Osteoblast (primary cell): ENCODE results near the gene SECTM1. TPM values are rescaled to one million over a fixed set of nuclear protein-coding genes. Genes with fewer than 3 reads are reported as not detected.
A peak's percentile ranks its signal among the peaks of the same experiment; 100 is the strongest.

Source experiments
- DNase-seq: peaks from one replicate; pipeline ENCODE4 v3.0.0; 2011; ENCODE audit warnings: low spot score, mixed read lengths; ENCODE audit not compliant: insufficient read length; ENCODE audit errors: missing footprints
- H2AFZ ChIP-seq: 2 replicates; pipeline ENCODE4 v1.6.0; 2011; ENCODE audit warnings: mild to moderate bottlenecking, low read length
- H3K27ac ChIP-seq: 2 replicates; pipeline ENCODE4 v1.5.1; 2011; ENCODE audit warnings: mild to moderate bottlenecking, low read depth, low read length, moderate library complexity
- H3K27me3 ChIP-seq: 2 replicates; pipeline ENCODE4 v1.6.0; 2012; ENCODE audit warnings: mild to moderate bottlenecking, control low read depth, inconsistent platforms, low read length, moderate library complexity; ENCODE audit not compliant: insufficient read depth
- H3K36me3 ChIP-seq: 2 replicates; pipeline ENCODE4 v1.5.1; 2011; ENCODE audit warnings: mild to moderate bottlenecking, low read length, control low read depth, moderate library complexity; ENCODE audit not compliant: insufficient read depth
- H3K4me1 ChIP-seq: 2 replicates; pipeline ENCODE4 v1.5.1; 2011; ENCODE audit warnings: mild to moderate bottlenecking, low read length, control low read depth, moderate library complexity; ENCODE audit not compliant: insufficient read depth
- H3K4me2 ChIP-seq: 2 replicates; pipeline ENCODE4 v1.6.0; 2011; ENCODE audit warnings: mild to moderate bottlenecking, low read length; ENCODE audit not compliant: insufficient read depth
- H3K4me3 ChIP-seq: fragments of 200-600 bp; sonication (generic); 3 replicates; pipeline ENCODE4 v1.5.1; 2012; ENCODE audit warnings: mild to moderate bottlenecking, low read length, inconsistent platforms; ENCODE audit not compliant: insufficient read depth
- H3K79me2 ChIP-seq: 2 replicates; pipeline ENCODE4 v1.6.0; 2012; ENCODE audit warnings: mild to moderate bottlenecking, low read length, control low read depth, inconsistent platforms; ENCODE audit not compliant: insufficient read depth
- H3K9me3 ChIP-seq: 2 replicates; pipeline ENCODE4 v1.5.1; 2011; ENCODE audit warnings: low read depth, low read length, control low read depth
- H4K20me1 ChIP-seq: 2 replicates; pipeline ENCODE4 v1.6.0; 2012; ENCODE audit warnings: mild to moderate bottlenecking, low read length, control low read depth; ENCODE audit not compliant: insufficient read depth
- CTCF ChIP-seq: IDR thresholded peaks from 2 replicates; pipeline ENCODE4 v1.5.1; 2011; ENCODE audit warnings: mild to moderate bottlenecking, low read depth, low read length, moderate library complexity; ENCODE audit errors: extremely low read depth
- total RNA-seq: library from RNA; depleted of rRNA; stranded (reverse); fragments of >200 nt; gene quantifications from 2 replicates; pipeline ENCODE4 v1.2.3, GENCODE V29; 2012

Gene SECTM1
- total RNA-seq, 1 donor, result 5.8 TPM

GRCh38 chr17:82278786-82279391 is 54.7 kb downstream of the SECTM1 start:
- Histone ChIP-seq H3K79me2 (no peaks in the 10 kb centered on the region), H3K27me3 (no peaks in the 10 kb centered on the region), H3K36me3 (no peaks in the 10 kb centered on the region), H4K20me1 (no peaks in the 10 kb centered on the region), H3K9me3 (no peaks in the 10 kb centered on the region), H3K4me2 (no peak overlapping the region), H3K4me3 (no peak overlapping the region), H3K4me1 (peaks cover 24% of the 10 kb centered on the region), H3K27ac (no peak overlapping the region), H2AFZ (no peak overlapping the region)
- no peak for TF ChIP-seq CTCF
- DNase-seq, result peak; percentile 66

- Histone ChIP-seq H3K4me2 (no peak overlapping the region), H3K36me3 (no peaks in the 10 kb centered on the region), H3K9me3 (no peaks in the 10 kb centered on the region), H3K79me2 (no peaks in the 10 kb centered on the region), H3K27me3 (no peaks in the 10 kb centered on the region), H4K20me1 (no peaks in the 10 kb centered on the region), H3K27ac (no peak overlapping the region), H3K4me1 (peaks cover 23% of the 10 kb centered on the region), H2AFZ (no peak overlapping the region), H3K4me3 (no peak overlapping the region)
- no peak for TF ChIP-seq CTCF
- DNase-seq, result no peak
Observed at GRCh38 chr17:82278308-82278707, 55.3 kb downstream of the SECTM1 start.

- TF ChIP-seq CTCF, result no peak
- Histone ChIP-seq H3K36me3 (no peaks in the 10 kb centered on the region), H3K79me2 (peaks cover 4% of the 10 kb centered on the region), H3K9me3 (no peaks in the 10 kb centered on the region), H3K27me3 (no peaks in the 10 kb centered on the region), H4K20me1 (no peaks in the 10 kb centered on the region), H3K4me3 (no peak overlapping the region), H3K4me1 (peaks cover 18% of the 10 kb centered on the region), H3K27ac (no peak overlapping the region), H2AFZ (no peak overlapping the region), H3K4me2 (no peak overlapping the region)
- peak; percentile 77 for DNase-seq
Observed at GRCh38 chr17:82277851-82278250, 55.7 kb downstream of the SECTM1 start.

- Histone ChIP-seq H3K9me3 (no peaks in the 10 kb centered on the region), H4K20me1 (peaks cover 7% of the 10 kb centered on the region), H3K4me1 (peaks cover 9% of the 10 kb centered on the region), H3K27ac (no peak overlapping the region), H3K79me2 (peaks cover 12% of the 10 kb centered on the region), H3K4me2 (no peak overlapping the region), H3K4me3 (no peak overlapping the region), H3K27me3 (no peaks in the 10 kb centered on the region), H2AFZ (no peak overlapping the region), H3K36me3 (peaks cover 1% of the 10 kb centered on the region)
- TF ChIP-seq CTCF, result no peak
- DNase-seq, result peak; percentile 48
Observed at GRCh38 chr17:82276938-82277337, 56.6 kb downstream of the SECTM1 start.
